Measurements from ENCODE around the gene MCM7. TPM values are rescaled to one million over a fixed set of nuclear protein-coding genes. Genes with fewer than 3 reads are reported as not detected.

The MCM7 gene
- total and polyA plus RNA-seq, 2 of the 13 experiments (the other 11 are each of a cell fraction or from before 2014, with no cell fraction given): 84.5 to 214 TPM

DNA sequence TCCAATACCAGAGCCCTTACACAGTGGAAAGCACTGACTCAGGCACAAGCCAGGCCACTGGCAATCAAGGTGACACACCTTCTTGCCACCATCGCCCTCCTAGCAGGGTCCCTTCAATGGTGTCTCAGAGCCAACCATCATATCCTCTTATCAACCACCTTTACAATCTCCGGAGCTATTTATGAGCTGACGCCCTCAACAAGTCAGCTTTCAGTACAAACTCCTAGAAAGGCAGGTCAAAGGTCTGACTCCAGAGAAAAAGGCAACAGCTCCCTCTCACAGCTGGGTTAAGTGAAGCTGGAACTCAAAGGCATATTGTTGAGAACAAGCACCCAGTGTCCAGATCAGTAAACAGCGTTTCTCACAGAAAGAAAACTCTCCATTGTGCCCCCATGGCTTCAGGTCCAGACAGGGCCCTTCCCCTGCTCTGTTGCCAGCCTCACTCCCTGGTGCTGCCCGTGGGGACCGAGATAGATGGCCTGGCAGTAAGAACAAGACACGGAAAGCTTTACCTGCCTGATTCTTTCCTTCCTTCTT lies 22.1 kb downstream of the MCM7 start (continued):
- TF ChIP-seq, protein P1, sequence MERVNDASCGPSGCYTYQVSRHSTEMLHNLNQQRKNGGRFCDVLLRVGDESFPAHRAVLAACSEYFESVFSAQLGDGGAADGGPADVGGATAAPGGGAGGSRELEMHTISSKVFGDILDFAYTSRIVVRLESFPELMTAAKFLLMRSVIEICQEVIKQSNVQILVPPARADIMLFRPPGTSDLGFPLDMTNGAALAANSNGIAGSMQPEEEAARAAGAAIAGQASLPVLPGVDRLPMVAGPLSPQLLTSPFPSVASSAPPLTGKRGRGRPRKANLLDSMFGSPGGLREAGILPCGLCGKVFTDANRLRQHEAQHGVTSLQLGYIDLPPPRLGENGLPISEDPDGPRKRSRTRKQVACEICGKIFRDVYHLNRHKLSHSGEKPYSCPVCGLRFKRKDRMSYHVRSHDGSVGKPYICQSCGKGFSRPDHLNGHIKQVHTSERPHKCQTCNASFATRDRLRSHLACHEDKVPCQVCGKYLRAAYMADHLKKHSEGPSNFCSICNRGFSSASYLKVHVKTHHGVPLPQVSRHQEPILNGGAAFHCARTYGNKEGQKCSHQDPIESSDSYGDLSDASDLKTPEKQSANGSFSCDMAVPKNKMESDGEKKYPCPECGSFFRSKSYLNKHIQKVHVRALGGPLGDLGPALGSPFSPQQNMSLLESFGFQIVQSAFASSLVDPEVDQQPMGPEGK (CRISPR knock-in tag; IDR thresholded peaks at IDR 0.05): peak; percentile 72
- TF ChIP-seq RXRB (CRISPR knock-in tag; IDR thresholded peaks at IDR 0.05; ENCODE audit: borderline replicate concordance) (peak; percentile 70), PHF21A (CRISPR knock-in tag; IDR thresholded peaks at IDR 0.05) (peak; percentile 77), ZNF430 (CRISPR knock-in tag; IDR thresholded peaks at IDR 0.05) (0 out of 2 replicates have a peak, but pooled peaks have one; percentile 51), GATAD2A (CRISPR knock-in tag; IDR thresholded peaks at IDR 0.05) (peak; percentile 82), HDAC2 (CRISPR knock-in tag; IDR thresholded peaks at IDR 0.05) (peak; percentile 66; the same call in 1 of the 2 replicates), ZNF234 (CRISPR knock-in tag; conservative IDR thresholded peaks at IDR 0.05) (no peak), JUNB (CRISPR knock-in tag; IDR thresholded peaks at IDR 0.05; ENCODE audit: borderline replicate concordance) (no peak), ZNF605 (CRISPR knock-in tag; IDR thresholded peaks at IDR 0.05) (peak; percentile 18; the same call in 1 of the 2 replicates), ZSCAN29 (CRISPR knock-in tag; conservative IDR thresholded peaks at IDR 0.05) (0 out of 2 replicates have a peak, but pooled peaks have one; percentile 55), ZFX (CRISPR knock-in tag; IDR thresholded peaks at IDR 0.05; ENCODE audit: low read depth) (peak; percentile 46; the same call in 1 of the 2 replicates), ZNF274 (CRISPR knock-in tag; IDR thresholded peaks at IDR 0.05) (0 out of 2 replicates have a peak, but pooled peaks have one; percentile 37), GZF1 (CRISPR knock-in tag; IDR thresholded peaks at IDR 0.05) (no peak), RBM22 (optimal IDR thresholded peaks at IDR 0.05; ENCODE audit: low read length) (peak; percentile 49), TBX2 (CRISPR knock-in tag; IDR thresholded peaks at IDR 0.05; ENCODE audit: borderline replicate concordance) (peak; percentile 82), HMG20A (CRISPR knock-in tag; IDR thresholded peaks at IDR 0.05; ENCODE audit: borderline replicate concordance) (peak; percentile 40; the same call in 1 of the 2 replicates)
- TF ChIP-seq, protein P2, sequence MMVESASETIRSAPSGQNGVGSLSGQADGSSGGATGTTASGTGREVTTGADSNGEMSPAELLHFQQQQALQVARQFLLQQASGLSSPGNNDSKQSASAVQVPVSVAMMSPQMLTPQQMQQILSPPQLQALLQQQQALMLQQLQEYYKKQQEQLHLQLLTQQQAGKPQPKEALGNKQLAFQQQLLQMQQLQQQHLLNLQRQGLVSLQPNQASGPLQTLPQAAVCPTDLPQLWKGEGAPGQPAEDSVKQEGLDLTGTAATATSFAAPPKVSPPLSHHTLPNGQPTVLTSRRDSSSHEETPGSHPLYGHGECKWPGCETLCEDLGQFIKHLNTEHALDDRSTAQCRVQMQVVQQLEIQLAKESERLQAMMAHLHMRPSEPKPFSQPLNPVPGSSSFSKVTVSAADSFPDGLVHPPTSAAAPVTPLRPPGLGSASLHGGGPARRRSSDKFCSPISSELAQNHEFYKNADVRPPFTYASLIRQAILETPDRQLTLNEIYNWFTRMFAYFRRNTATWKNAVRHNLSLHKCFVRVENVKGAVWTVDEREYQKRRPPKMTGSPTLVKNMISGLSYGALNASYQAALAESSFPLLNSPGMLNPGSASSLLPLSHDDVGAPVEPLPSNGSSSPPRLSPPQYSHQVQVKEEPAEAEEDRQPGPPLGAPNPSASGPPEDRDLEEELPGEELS (CRISPR knock-in tag; IDR thresholded peaks at IDR 0.05): peak; percentile 88

All from HepG2 (cell line).